HG03064 (cell line): ENCODE measurements around the gene VARS2.
A peak's percentile ranks its signal among the peaks of the same experiment; 100 is the strongest.
"Not testable (repeated sequence)": the region's sequence is repeated elsewhere in the genome, so short reads cannot be mapped to it uniquely, and the experiment has no call there.

Source experiments
- ATAC-seq: cut with Tn5 transposase; IDR thresholded peaks from one replicate; pipeline ENCODE4 v1.9.1; 2021; ENCODE audit warnings: low read depth; ENCODE audit not compliant: unreplicated experiment

VARS2 gene

DNA sequence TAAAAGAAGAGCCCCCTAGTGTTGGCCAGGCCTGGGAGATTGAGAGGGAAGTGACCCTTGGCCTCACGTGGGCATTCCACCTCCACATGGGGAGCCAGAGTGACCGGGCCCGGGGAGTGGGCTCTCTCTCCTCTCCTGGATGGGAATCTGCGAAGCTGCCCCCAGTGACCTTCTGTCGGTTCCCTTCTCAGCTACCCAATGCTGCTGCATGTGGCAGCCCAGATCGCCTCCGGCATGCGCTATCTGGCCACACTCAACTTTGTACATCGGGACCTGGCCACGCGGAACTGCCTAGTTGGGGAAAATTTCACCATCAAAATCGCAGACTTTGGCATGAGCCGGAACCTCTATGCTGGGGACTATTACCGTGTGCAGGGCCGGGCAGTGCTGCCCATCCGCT, 16.2 kb upstream of the VARS2 start:
- no peak for ATAC-seq

DNA sequence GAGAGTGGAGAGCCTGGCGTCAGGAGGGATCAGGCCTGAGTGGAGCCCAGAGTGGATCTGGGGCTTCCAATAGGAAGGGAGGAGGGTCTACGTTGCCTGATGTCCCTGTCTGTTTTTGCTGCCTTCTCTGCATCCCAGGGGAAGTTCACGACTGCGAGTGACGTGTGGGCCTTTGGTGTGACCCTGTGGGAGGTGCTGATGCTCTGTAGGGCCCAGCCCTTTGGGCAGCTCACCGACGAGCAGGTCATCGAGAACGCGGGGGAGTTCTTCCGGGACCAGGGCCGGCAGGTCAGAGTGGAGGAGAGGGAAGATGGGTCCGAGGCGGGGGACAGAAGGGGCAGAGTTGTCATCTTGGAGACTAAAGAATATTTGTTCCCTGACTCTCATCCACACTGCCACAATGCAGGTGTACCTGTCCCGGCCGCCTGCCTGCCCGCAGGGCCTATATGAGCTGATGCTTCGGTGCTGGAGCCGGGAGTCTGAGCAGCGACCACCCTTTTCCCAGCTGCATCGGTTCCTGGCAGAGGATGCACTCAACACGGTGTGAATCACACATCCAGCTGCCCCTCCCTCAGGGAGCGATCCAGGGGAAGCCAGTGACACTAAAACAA, 15.2 kb upstream of the VARS2 start:
- ATAC-seq: no peak

DNA sequence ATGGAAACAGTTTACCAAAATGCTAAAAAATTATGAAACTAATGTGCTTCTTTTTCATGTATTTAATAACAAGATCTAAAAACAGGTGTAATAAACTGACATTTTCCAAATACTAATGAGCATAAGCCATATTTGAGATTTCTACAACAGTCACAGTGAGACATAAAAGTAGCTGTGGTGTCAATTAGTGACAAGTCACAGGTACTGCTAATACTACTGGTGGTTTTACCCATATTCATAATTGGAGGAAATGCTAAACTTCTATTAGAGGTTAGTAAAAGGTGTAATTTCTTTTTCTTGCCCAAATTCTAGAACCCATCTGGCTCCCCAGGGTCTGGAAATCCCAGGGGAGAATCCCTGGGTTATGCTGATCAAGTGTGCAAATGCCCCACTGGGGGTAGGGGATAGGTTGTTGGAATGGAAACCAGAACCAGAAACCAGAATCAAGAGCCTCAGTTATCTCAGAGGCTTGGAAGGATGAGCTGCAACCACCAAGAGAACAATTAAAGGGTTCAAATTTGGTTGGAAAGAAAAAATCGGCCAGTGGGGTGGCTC, 13.1 kb upstream of the VARS2 start:
- no peak for ATAC-seq

DNA sequence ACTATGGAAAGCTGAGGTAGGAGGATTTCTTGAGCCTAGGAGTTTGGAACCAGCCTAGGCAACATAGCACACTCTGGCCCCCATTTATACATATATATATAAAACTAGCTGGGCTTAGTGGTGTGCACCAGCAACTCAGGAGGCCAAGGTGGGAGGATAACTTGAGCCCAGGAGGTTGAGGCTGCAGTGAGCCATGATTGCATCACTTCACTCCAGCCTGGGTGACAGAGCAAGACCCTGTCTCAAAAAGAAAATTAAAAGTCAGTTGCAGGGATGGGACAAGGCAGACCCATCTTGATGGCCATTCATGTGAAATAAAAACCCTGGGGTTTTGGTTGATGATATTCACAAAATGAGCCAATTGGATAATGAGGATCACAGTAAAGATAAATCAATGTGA, 12.6 kb upstream of the VARS2 start:
- no peak for ATAC-seq

DNA sequence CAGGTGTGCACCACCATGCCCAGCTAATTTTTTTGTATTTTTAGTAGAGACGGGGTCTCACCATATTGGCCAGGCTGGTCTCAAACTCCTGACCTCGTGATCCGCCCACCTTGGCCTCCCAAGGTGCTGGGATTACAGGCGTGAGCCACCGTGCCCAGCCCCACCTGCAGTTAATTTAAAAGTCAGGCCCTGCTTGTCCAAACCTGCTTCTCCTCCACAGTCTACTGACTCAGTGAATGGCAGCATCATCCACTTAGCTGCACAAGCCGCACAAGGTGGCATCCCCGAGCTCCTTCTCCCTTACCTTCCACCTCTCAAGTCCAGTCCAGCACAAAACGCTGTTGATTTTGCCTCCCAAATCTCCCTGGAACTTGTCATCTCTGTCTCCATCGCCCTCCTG, 11.8 kb upstream of the VARS2 start:
- ATAC-seq: not testable (repeated sequence)

DNA sequence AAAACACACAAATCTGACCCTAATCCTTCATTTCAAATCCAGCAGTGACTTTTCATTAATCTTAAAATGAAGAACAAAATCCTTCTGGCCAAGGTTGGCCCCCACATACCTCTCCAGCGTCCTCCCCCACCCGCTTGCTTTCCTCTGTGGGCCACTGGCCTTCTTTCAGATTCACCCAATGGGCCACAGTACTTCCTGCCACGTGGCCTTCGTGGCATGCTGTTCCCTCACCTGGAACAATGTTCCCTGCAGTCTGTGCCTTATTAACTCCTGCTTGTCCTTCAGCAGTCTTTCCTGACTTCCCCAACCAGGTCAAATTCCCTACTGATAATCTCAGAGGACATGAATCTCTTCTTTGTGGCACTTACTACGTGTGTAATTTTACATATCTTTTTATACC, 11.3 kb upstream of the VARS2 start:
- ATAC-seq: no peak

DNA sequence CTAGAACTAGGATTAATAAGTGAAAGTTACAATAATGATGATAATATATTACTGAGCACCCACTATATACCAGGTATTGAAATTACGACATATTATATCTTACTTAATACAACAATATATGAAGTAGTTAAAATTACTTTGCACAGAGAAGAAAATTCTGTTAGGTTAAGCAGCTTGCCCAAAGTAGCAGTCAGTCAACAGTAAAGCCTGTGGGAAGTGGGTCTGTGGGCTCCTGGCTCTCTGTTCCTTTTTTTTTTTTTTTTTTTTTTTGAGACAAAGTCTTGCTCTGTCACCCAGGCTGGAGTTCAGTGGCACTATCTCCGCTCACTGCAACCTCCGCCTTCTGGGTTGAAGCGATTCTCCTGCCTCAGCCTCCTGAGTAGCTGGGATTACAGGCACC, 10.8 kb upstream of the VARS2 start:
- no peak for ATAC-seq

DNA sequence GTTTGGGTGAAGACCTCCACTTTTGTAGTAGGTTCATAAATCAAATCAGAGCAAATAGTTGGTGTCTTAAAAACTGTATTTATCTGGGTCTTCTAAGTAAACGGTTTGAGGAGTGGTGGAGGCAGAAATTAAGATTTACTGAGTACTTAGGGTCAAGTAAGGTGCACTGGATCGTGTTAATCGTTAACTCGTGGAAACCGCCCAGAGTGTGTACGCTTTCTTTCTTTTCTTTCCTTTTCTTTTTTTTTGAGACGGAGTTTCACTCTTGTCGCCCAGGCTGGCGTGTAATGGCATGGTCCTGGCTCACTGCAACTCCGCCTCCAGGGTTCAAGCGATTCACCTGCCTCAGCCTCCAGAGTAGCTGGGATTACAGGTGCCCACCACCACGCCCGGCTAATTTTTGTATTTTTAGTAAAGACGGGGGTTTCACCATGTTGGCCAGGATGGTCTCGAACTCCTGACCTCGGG, 6.7 kb upstream of the VARS2 start:
- ATAC-seq: not testable (repeated sequence)

DNA sequence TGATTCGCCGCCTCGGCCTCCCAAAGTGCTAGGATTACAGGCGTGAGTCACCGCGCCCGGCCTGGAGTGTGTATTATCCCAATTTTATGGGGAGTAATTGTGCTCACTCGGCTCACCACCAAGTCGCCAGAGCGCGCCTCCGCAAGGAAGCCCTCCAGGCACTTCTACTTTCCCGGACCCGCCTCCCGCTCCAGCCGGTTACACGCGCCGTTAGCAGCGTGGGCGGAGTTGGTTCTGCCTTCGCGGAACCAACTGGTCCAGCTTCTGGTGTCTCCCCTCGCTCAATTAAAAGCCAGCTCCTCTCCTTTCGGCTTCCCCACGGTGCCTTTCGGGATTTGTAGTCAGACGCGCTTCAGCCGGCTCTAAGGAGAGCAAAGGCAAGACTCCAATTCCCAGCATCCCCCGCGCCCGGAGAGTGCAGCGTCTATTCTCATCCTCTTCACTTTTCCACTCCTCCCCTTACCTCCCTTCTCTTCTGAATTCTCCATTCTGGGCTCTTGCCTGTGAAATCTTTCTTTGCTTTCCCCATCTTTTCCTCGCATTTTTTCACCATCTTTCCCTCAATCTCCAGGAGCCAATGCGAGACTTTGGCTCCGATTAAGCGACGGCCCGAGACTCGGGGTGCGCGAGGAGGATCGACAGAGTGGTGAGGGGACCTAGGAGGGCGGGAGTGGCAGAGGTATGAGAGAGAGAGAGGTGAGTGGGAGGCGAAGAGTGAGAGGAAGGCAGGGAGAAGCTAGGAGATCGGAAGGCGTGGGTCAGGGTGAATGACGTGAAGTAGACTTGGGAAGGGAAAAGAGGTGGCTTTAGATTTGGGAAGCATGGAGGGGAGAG, 6.1 kb upstream of the VARS2 start, which contains the start of gene GTF2H4:
Gene GTF2H4 (plus strand): TSS at position 450 of the 834 bp plus-strand sequence.
- peak; percentile 87 for ATAC-seq

DNA sequence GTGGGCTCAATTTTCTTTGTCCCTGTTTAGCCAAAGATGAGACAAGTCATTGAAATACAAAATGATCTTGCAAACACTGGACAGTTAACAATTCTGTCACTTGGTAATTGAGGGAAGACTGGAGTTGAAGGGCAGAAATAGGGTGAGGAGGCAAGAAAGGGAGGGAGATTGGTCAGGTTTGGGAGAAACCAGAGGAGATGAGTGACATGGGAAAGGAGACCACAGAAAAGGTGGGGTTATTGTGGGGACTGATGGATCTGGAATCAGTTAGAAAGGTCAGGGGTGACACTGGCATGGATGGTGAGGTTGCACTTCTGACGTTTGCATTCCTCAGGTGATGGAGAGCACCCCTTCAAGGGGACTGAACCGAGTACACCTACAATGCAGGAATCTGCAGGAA, 5.3 kb upstream of the VARS2 start:
- no peak for ATAC-seq

DNA sequence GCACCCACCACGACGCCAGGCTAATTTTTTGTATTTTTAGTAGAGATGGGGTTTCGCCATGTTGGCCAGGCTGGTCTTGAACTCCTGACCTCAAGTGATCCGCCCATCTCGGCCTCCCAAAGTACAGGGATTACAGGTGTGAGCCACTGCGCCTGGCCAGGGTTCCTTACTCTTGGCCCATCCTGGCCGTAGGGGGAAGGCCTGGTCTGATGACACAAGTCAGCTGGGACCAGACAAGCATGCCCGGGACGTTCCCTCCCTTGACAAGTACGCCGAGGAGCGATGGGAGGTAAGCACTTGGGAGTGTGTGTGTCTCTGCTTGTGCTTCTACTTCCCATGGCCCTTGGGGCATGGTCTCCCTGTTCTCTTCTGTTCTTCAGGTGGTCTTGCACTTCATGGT, 3.6 kb upstream of the VARS2 start:
- ATAC-seq: not testable (repeated sequence)

DNA sequence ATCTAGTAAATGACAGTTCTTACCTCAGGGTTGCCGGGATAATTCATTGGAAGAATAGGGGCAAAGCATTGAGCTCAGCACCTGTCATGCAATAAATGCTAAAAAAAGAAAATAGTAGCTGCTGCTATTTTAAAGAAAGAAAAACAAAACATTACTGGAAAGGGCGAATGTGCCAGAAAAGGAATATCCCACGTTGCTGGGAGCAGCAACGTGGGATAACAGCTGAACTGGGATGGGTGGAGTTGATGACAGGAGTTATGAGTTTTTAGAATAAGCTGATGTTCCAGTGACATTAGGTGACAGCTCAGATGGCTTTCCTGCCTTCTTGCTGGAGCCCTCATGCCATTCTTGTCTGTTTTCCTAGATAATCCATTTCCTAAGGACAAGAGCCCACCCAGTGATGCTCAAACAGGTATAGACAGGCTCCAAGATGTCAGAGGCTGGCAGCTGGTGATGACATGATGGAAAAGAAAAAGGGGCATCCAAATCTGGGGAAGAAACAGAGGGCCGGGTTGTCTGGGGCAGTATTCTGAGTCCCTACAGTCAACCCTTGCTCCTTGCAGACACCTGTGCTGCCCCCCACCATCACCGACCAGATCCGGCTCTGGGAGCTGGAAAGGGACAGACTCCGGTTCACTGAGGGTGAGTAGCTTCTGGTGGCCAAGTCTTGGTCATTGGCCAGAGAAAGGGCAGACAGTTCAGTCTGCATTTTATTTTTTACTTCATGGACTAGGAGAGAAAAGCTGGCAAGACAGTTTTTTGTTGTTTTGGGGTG, 1.1 kb upstream of the VARS2 start:
- ATAC-seq: no peak

DNA sequence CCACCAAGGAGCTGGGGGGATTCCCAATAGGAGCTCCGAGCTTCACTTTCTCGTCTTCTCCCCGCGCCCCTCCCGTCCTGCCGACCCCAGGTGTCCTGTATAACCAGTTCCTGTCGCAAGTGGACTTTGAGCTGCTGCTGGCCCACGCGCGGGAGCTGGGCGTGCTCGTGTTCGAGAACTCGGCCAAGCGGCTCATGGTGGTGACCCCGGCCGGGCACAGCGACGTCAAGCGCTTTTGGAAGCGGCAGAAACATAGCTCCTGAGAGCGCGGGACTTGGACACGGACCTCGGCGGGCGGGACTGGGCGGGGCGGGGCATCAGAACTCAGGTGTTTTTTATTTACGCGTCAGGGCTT, 340 bp upstream of the VARS2 start:
- no peak for ATAC-seq

DNA sequence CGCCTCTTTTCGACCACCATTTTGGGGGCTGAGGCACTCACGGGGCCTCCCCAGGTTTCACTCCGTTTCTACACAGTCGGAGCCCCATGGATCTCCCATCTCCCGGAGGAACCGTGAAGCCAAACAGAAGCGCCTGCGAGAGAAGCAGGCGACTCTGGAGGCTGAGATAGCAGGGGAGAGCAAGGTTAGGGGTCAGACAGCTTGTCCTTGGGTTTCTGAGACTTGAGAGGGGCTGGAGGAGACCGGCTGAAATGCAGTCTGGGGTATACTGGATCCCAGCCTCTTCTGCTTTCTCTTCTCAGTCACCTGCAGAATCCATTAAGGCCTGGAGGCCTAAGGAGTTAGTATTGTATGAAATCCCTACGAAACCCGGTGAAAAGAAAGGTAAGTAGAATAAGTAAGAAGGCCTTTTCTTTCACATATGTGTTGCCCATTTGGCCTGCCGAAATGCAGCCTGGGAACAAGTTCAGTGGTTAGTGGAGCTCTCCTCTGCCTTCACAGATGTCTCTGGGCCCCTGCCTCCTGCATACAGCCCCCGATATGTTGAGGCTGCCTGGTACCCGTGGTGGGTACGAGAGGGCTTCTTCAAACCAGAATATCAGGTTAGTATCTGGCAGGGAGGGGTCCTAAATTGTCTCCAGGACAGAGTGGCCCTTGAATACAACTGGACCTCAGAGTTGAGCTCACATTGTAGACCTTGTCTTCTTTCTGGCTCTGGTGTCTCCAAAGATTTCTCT, 984 bp downstream of the VARS2 start:
- ATAC-seq: no peak

DNA sequence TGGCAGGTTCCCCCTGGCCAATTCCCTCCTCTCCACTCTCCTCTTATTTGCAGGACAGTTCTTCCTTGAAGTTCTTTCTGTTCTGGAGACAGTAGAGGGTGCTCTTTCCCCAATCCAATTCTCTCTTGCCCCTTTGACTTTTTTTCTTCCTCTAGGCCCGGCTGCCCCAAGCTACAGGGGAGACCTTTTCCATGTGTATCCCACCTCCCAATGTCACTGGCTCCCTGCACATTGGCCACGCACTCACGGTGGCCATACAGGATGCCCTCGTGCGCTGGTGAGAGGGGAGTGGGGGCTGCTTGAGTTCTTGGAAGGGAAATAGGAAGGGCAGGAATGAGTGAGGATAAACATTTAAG, 1.5 kb downstream of the VARS2 start:
- ATAC-seq: no peak

DNA sequence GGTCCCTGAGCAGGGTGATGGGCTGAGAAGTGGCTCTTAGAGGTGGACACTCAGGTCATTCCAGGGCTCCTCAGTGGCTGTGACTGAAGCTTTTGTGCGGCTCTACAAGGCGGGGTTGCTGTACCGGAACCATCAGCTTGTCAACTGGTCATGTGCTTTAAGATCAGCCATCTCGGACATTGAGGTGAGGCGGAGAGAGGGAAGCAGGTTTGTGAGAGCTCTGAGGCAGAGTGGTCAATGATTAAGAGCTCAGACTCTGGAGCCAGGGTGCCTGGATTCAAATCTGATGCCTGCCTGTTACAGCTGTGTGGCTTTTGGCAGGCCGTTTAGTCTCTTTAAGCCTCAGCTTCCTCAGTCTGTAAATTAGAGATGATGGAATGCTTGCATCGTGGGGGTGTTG, 3.0 kb downstream of the VARS2 start:
- ATAC-seq: no peak

DNA sequence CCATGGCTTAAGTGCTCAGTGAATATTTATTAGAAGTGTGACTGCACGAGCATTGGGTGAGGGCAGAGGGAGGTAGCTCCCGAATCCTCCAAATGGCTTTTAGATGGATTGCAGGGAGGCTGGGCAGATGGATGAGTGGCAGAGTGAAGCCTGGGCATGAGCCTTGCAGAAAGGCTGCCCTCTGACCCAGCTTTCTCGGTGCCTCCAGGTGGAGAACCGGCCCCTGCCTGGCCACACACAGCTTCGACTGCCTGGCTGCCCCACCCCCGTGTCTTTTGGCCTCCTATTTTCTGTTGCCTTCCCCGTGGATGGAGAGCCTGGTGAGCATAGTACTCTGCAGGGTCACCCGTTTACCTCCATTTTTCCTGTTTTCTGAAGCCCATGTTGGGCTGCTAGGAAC, 3.4 kb downstream of the VARS2 start:
- ATAC-seq: no peak

DNA sequence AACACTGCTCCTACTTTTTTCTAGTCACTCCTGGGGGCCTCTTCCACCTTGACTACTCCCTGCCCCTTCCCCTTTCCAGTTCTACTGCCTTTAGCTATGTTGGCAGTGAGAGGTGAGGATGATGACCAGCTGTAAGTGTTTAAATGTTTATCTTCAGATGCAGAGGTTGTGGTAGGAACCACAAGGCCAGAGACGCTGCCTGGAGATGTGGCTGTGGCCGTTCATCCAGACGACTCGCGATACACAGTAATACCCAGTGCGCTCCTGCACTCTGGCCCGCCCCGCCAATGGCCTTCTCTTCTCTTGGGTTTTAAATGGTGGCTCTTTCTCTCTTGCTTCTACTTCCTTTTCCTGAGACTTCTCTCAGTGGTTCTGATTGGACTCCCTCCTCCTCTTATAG, 4.6 kb downstream of the VARS2 start:
- ATAC-seq: no peak

DNA sequence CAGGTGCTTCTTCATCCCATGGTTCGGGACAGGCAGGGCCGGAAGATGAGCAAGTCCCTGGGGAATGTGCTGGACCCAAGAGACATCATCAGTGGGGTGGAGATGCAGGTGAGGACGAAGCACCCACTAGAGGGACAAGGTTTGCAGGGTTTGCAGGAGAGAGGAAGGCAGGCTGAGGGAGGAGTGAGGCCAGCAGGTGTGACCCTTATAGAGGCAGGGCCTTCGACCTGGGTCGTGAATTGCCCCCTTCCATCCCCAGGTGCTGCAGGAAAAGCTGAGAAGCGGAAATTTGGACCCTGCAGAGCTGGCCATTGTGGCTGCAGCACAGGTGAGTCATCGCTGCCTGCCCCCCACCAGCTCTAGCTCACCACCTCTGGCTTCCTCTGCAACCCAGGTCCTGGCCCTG, 8.4 kb downstream of the VARS2 start:
- ATAC-seq: no peak

DNA sequence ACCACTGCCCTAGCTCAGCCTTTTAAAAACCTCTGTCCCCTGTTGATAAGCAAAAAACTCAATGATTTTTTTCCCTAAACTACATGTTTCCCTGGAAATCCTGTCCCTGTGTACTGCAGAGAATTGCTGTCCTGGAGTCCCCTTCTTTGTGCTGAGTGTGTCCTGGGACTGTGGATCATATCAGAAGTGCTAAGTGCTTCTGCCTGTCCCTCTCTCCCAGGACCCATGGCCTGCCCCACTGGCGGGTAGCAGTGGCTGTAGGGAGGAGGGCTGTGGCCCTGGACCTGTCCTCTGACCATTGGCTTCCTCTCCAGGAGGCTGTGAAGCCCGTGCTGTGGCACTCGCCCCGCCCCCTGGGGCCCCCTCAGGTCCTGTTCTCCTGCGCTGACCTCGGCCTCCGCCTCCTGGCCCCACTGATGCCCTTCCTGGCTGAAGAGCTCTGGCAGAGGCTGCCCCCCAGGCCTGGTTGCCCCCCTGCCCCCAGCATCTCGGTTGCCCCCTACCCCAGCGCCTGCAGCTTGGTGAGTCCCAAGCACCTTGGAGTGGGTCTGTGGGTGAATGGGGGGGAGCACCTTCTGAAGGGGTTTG, 10.1 kb downstream of the VARS2 start:
- ATAC-seq: not testable (repeated sequence)
